K562 (cell line): ENCODE data around the gene COL23A1. TPM values are rescaled to one million over a fixed set of nuclear protein-coding genes. Genes with fewer than 3 reads are reported as not detected.

ENCODE experiments used
- ARNT ChIP-seq, 2 experiments: fragments of 450-650 bp; IDR thresholded peaks; 2 replicates each; pipeline ENCODE4 v1.6.1; 2016; ENCODE audit warnings: mild to moderate bottlenecking in 1 of 2
- BCLAF1 ChIP-seq, 2 experiments: fragments of 450-650 bp in 1 of 2; IDR thresholded peaks; 2 replicates each; pipeline ENCODE4 v1.6.1; 2011 to 2017; ENCODE audit warnings: low read depth in 2 of 2, antibody characterized with exemption in 1 of 2, borderline replicate concordance in 1 of 2, low read length in 1 of 2, mild to moderate bottlenecking in 1 of 2, mixed read lengths in 1 of 2; ENCODE audit not compliant: control insufficient read depth in 1 of 2
- BRD9 ChIP-seq: fragments of 450-650 bp; IDR thresholded peaks from 2 replicates; pipeline ENCODE4 v1.6.1; 2018; ENCODE audit warnings: low read depth; ENCODE audit not compliant: partially characterized antibody
- CCNT2 ChIP-seq: IDR thresholded peaks from 2 replicates; pipeline ENCODE4 v1.6.1; 2011; ENCODE audit warnings: borderline replicate concordance, low read depth, mild to moderate bottlenecking, moderate library complexity, mixed read lengths, low read length; ENCODE audit not compliant: insufficient read length; ENCODE audit errors: extremely low read depth
- CGGBP1 ChIP-seq: fragments of 250-450 bp; sonication (Bioruptor Pico); IDR thresholded peaks from 2 replicates; pipeline ENCODE4 v1.9.0; 2021; ENCODE audit warnings: mild to moderate bottlenecking
- CREB1 ChIP-seq, 2 experiments: sonication (generic) in 1 of 2; formaldehyde crosslinking in 1 of 2; IDR thresholded peaks; 2 replicates each; pipeline versions ENCODE4 v1.6.1 to v1.8.0; 2012 to 2022; ENCODE audit warnings: inconsistent platforms in 1 of 2, mild to moderate bottlenecking in 1 of 2, missing genetic modification reagents in 1 of 2, moderate library complexity in 1 of 2
- FOXJ3 ChIP-seq: sonication (generic); formaldehyde crosslinking; IDR thresholded peaks from 2 replicates; pipeline ENCODE4 v1.4.0; 2020; ENCODE audit warnings: mild to moderate bottlenecking, missing genetic modification reagents
- KLF16 ChIP-seq: IDR thresholded peaks from 2 replicates; pipeline ENCODE4 v1.6.1; 2016; ENCODE audit warnings: antibody characterized with exemption
- MCM2 ChIP-seq: fragments of 450-650 bp; IDR thresholded peaks from 2 replicates; pipeline ENCODE4 v1.6.1; 2017; ENCODE audit warnings: low read depth, mild to moderate bottlenecking
- PTTG1 ChIP-seq: fragments of 450-650 bp; IDR thresholded peaks from 2 replicates; pipeline ENCODE4 v1.6.1; 2016; ENCODE audit warnings: low read depth, mild to moderate bottlenecking, missing genetic modification characterization, missing compliant biosample characterization
- RBM14 ChIP-seq: fragments of 200-400 bp; formaldehyde crosslinking; IDR thresholded peaks from 2 replicates; pipeline ENCODE4 v1.6.1; 2018; ENCODE audit warnings: low read depth, mild to moderate bottlenecking, low read length, moderate library complexity, borderline replicate concordance; ENCODE audit not compliant: insufficient read depth
- RFX5 ChIP-seq: IDR thresholded peaks from 2 replicates; pipeline ENCODE4 v1.6.1; 2011; ENCODE audit warnings: low read depth, mild to moderate bottlenecking, improper control_type of control experiment, low read length
- SRSF3 ChIP-seq: fragments of 200-400 bp; formaldehyde crosslinking; IDR thresholded peaks from 2 replicates; pipeline ENCODE4 v1.6.1; 2016; ENCODE audit warnings: mild to moderate bottlenecking, low read length, moderate library complexity; ENCODE audit not compliant: insufficient read depth
- THRB ChIP-seq: fragments of 450-650 bp; formaldehyde crosslinking; conservative IDR thresholded peaks from 2 replicates; pipeline ENCODE4 v1.4.0; 2022; ENCODE audit warnings: mild to moderate bottlenecking, missing genetic modification characterization
- TRIM28 ChIP-seq: fragments of 450-650 bp; IDR thresholded peaks from 2 replicates; pipeline ENCODE4 v1.6.1; 2017
- TSHZ1 ChIP-seq: fragments of 250-450 bp; sonication (Bioruptor Pico); IDR thresholded peaks from 2 replicates; pipeline ENCODE4 v1.4.0; 2020; ENCODE audit warnings: mild to moderate bottlenecking, moderate library complexity
- ZNF280A ChIP-seq: fragments of 450-650 bp; IDR thresholded peaks from 2 replicates; pipeline ENCODE4 v1.6.1; 2018; ENCODE audit warnings: mild to moderate bottlenecking, low read depth; ENCODE audit not compliant: partially characterized antibody
- polyA plus RNA-seq, 8 experiments: library from polyadenylated mRNA; depleted of rRNA in 4 of 8; stranded (reverse) in 5 of 8; unstranded in 3 of 8; fragments of >200 nt; fragmentation: Nextera tagmentation in 2 of 8; fragmentation: Illumina TruSeq in 1 of 8; extraction: Ambion mirVana in 2 of 8; extraction: Trizol in 1 of 8; gene quantifications; 2 replicates each; pipeline versions ENCODE4 v1.2.1 to v1.2.3, GENCODE V29; 2011 to 2014; ENCODE audit warnings: inconsistent platforms in 1 of 8, missing spikeins in 1 of 8
- total RNA-seq, 7 experiments: library from RNA; depleted of rRNA in 6 of 7; stranded (reverse); fragments of >200 nt in 6 of 7; fragmentation: Illumina TruSeq in 2 of 7; extraction: Trizol in 2 of 7; gene quantifications; 2 replicates each; pipeline versions ENCODE4 v1.2.1 to v1.2.3, GENCODE V29; 2011 to 2021; ENCODE audit warnings: low replicate concordance in 1 of 7

COL23A1 gene
- total and polyA plus RNA-seq, 9 of the 15 experiments (the other 6 are each of a cell fraction or from before 2014, with no cell fraction given) = 0.09 TPM; not detected in 8

- TF ChIP-seq BCLAF1 (IDR thresholded peaks at IDR 0.05; ENCODE audit: borderline replicate concordance in 1 of 2, control insufficient read depth in 1 of 2, low read depth in 2 of 2, low read length in 1 of 2) (no peak), RFX5 (no peak), THRB (no peak), MCM2 (no peak), SRSF3 (no peak), BRD9 (no peak), KLF16 (no peak), CGGBP1 (CRISPR knock-in tag) (no peak), FOXJ3 (CRISPR knock-in tag) (no peak), ARNT (IDR thresholded peaks at IDR 0.05) (no peak), ZNF280A (no peak), CREB1 (IDR thresholded peaks at IDR 0.05) (no peak), CREB1 (CRISPR knock-in tag; IDR thresholded peaks at IDR 0.05) (no peak), TRIM28 (no peak), PTTG1 (tag) (no peak), RBM14 (no peak), CCNT2 (no peak), TSHZ1 (CRISPR knock-in tag) (no peak)
Measured at GRCh38 chr5:178232124-178232919, 357.9 kb downstream of the COL23A1 start, which contains the start of gene PHYKPL (continued).
